HG02943 (cell line): ENCODE measurements around the gene TNFSF8.

Source experiments
- ATAC-seq: cut with Tn5 transposase; IDR thresholded peaks from one replicate; pipeline ENCODE4 v1.9.1; 2021; ENCODE audit warnings: mild to moderate bottlenecking, low read depth, moderate library complexity; ENCODE audit not compliant: unreplicated experiment

The TNFSF8 gene, protein sequence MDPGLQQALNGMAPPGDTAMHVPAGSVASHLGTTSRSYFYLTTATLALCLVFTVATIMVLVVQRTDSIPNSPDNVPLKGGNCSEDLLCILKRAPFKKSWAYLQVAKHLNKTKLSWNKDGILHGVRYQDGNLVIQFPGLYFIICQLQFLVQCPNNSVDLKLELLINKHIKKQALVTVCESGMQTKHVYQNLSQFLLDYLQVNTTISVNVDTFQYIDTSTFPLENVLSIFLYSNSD

GRCh38 chr9:114930056-114930812, at the start of gene TNFSF8:
Gene TNFSF8 (minus strand): TSS chr9:114930591. CDS start chr9:114930303, 288 bp downstream.
- ATAC-seq: no peak

GRCh38 chr9:114973216-114973615, 42.8 kb upstream of the TNFSF8 start:
- no peak for ATAC-seq

DNA sequence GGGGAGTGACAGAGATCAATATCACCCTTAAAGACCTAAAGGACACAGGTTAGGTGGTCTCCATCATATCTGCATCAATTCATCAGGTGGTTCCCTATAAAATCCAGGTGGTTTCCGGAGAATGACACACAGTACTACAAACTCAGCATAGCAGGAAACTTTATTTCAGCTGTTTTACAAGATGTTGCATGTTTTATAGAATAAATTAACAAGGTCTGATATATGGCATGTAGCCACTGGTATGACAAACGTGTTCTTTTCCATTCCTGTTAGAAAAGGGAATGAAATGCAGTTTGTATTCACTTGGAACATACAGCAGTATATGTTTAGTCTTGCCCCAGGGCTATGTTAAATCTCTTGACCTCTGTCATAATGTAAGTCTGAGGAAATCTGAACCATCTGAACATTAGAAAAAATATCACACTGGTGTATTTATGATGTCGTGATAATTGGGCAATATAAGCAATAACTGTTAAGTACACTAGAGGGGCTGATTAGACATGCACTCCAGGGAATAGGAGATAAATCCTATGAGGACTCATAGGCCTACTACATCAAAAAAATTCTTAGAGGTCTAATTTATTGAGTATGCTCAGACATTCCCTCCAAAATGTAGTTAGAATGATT, 42.2 kb upstream of the TNFSF8 start:
- no peak for ATAC-seq

- no peak for ATAC-seq
Observed at GRCh38 chr9:114969269-114969668, 38.9 kb upstream of the TNFSF8 start.

- ATAC-seq: no peak
Observed at GRCh38 chr9:114968671-114969070, 38.3 kb upstream of the TNFSF8 start.

GRCh38 chr9:114965564-114965963, 35.2 kb upstream of the TNFSF8 start:
- no peak for ATAC-seq

GRCh38 chr9:114962809-114963208, 32.4 kb upstream of the TNFSF8 start:
- no peak for ATAC-seq

DNA sequence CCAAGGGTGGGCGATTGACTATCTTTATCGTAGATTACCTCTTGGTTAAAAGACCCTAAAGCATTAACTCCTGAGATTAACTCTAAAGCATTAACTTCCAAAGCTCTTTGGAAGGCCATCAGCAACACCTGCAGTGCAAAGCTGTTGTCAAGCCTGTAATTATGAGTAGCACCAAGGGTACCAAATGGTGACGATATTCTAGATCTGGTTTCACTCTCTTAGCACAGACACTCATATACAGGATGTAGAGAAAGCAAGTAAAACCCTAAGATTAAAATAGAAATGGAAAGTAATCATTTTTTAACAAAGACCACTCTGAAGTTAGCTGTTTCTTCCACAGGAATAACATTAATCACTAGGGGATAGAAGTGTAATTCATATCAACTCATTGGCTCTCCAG, 29.9 kb upstream of the TNFSF8 start:
- ATAC-seq: no peak

DNA sequence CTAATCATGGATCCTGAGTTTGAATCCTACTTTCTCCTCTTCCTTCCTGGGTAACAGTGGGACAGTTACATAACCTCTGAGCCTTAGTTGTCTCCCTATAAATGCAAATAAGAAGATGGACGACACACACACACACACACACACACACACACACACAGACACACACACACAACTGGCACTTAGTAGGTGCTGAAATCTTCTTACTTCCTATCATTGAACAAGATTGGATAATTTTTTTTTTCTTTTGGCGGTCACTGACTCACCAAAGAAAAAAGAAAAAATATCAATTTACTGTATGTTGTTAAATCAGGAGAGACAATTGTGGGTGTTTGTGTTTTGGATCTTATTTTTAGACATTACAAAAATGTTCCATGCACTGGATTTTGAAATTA, 28.4 kb upstream of the TNFSF8 start:
- ATAC-seq: no peak

- ATAC-seq: no peak
Observed at GRCh38 chr9:114958021-114958843, 27.8 kb upstream of the TNFSF8 start.

GRCh38 chr9:114957558-114957957, 27.2 kb upstream of the TNFSF8 start:
- no peak for ATAC-seq

DNA sequence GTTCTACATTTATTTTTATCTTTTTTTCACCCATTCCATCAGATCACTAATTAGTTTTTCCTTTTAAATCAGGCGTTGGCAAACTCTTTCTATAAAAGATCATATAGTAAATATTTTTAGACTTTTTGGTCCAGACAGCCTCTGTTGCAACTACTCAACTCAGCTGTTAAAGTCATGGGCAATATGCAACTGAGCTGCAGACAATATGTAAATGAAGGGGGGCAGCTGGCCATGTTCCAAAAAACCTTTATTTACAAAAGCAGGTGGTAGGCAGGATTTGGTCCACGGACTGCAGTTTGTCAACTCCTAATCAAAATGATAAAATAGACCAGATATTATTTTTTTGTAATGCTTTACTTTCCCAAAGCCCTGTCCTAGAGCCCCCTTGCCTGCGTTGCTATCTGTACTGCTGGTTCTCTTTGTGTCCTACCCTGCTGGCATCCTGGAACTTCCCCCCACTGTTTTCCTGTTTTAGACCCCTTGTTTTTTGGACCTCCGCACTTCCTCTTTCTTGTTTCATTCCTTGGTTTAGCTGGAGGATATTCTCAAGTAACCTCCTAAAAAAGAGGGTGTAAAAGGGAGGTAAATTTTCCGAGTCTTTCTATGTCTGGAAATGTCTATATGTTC, 24.7 kb upstream of the TNFSF8 start:
- ATAC-seq: no peak

GRCh38 chr9:114953959-114954358, 23.6 kb upstream of the TNFSF8 start:
- no peak for ATAC-seq

DNA sequence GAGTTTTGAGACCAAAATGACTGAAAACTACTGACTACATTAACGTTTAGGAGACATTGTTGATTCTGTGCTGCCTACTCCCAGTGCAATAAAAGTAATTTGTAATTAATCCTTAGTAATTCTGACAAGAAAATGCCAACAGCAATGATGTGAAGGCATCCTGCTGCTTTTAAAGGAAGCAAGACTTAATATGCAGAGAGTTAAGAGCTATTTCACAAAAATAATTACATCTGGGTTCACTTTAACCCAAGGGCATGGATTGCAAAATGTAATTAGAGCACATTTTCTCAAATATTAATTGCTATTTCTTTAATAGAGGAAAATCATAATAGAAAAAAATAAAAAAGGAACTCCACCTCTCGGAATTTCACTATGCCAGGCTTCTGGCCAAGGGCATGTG, 22.7 kb upstream of the TNFSF8 start:
- ATAC-seq: no peak

DNA sequence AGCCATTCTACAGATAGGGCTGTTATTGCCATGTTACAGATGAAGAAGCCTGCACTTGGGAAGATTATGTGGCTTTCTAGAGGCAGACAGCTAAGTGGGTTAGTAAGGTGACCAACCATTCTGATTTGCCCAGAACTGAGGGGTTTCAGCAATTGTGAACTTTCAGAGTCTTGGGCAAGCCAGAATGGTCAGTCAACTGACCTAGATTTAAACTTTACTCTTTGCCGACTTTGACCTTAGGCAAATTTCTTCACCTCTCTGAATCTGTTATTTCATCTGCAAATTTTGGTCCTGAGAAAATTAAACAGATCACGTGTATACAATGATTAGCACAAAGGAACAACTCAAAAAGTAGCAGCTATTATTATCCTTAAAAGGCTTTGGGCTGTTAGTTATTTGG, 20.4 kb upstream of the TNFSF8 start:
- ATAC-seq: no peak

GRCh38 chr9:114947058-114947457, 16.7 kb upstream of the TNFSF8 start:
- ATAC-seq: no peak

GRCh38 chr9:114945616-114946412, 15.4 kb upstream of the TNFSF8 start:
- ATAC-seq: no peak

DNA sequence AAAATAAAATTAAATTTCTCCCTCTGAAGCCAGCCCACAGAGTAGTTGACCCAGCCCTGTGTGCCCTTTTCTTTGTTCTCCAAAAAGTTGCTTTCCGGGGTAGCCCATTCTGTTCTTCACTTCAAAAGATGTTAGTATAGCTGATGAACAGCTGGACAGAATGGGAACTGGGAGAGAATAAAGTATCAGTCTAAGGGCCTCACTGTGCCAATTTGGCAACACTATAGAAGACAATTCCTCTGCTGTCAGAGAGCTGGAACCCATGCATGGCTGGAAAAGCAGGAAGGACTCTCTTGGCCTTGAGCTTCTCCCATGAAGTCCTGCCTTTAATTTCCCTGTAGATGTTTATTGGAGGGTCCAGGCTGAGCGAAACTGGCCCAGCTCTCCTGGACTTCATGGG, 11.0 kb upstream of the TNFSF8 start:
- ATAC-seq: no peak

GRCh38 chr9:114938687-114939575, 8.5 kb upstream of the TNFSF8 start:
- ATAC-seq: no peak
